ENCODE results near the gene PDE4A.

The PDE4A gene

GRCh38 chr19:10468133-10468532, 47.8 kb downstream of the PDE4A start:
- no peak for DNase-seq

- DNase-seq, result no peak
Observed at GRCh38 chr19:10471909-10472308, 51.6 kb downstream of the PDE4A start.

- no peak for DNase-seq
Observed at GRCh38 chr19:10473192-10473591, 52.9 kb downstream of the PDE4A start.

GRCh38 chr19:10474962-10475451, 54.7 kb downstream of the PDE4A start:
- DNase-seq, result no peak

- no peak for DNase-seq
Observed at GRCh38 chr19:10478476-10478875, 58.1 kb downstream of the PDE4A start.

- peak; percentile 93 for DNase-seq
Observed at GRCh38 chr19:10478903-10479384, 58.6 kb downstream of the PDE4A start.

GRCh38 chr19:10486551-10486950, 66.2 kb downstream of the PDE4A start:
- DNase-seq, result no peak

GRCh38 chr19:10491472-10492047, 71.2 kb downstream of the PDE4A start:
- DNase-seq, result no peak

- DNase-seq, result no peak
Observed at GRCh38 chr19:10497371-10497770, 77.0 kb downstream of the PDE4A start.

GRCh38 chr19:10499550-10500246, 79.4 kb downstream of the PDE4A start:
- DNase-seq, result no peak

- DNase-seq, result no peak
Observed at GRCh38 chr19:10500247-10500592, 79.9 kb downstream of the PDE4A start.

- DNase-seq, result peak; percentile 42
Observed at GRCh38 chr19:10501971-10502523, 81.7 kb downstream of the PDE4A start.

- DNase-seq, result peak; percentile 89
Observed at GRCh38 chr19:10502524-10503001, 82.2 kb downstream of the PDE4A start.

- no peak for DNase-seq
Observed at GRCh38 chr19:10503002-10503789, 82.9 kb downstream of the PDE4A start, which contains the start of gene KEAP1. Gene KEAP1 (minus strand): TSS chr19:10503356. CDS start chr19:10500033, 3,323 bp downstream.

- peak; percentile 75 for DNase-seq
Observed at GRCh38 chr19:10505583-10506229, 85.4 kb downstream of the PDE4A start.

- no peak for DNase-seq
Observed at GRCh38 chr19:10508036-10508435, 87.7 kb downstream of the PDE4A start.

- no peak for DNase-seq
Observed at GRCh38 chr19:10508707-10509106, 88.4 kb downstream of the PDE4A start.

- peak; percentile 46 for DNase-seq
Observed at GRCh38 chr19:10510301-10510802, 90.0 kb downstream of the PDE4A start.

- DNase-seq, result no peak
Observed at GRCh38 chr19:10513223-10513622, 92.9 kb downstream of the PDE4A start.

GRCh38 chr19:10514211-10515145, 94.1 kb downstream of the PDE4A start:
- no peak for DNase-seq

GRCh38 chr19:10516064-10516385, 95.7 kb downstream of the PDE4A start:
- DNase-seq, result peak; percentile 66

Data from CD4-positive, alpha-beta T cell treated with Interleukin-15 for 1 hour (primary cell).